Measurements from ENCODE around the gene SPHK2.

The SPHK2 gene, protein sequence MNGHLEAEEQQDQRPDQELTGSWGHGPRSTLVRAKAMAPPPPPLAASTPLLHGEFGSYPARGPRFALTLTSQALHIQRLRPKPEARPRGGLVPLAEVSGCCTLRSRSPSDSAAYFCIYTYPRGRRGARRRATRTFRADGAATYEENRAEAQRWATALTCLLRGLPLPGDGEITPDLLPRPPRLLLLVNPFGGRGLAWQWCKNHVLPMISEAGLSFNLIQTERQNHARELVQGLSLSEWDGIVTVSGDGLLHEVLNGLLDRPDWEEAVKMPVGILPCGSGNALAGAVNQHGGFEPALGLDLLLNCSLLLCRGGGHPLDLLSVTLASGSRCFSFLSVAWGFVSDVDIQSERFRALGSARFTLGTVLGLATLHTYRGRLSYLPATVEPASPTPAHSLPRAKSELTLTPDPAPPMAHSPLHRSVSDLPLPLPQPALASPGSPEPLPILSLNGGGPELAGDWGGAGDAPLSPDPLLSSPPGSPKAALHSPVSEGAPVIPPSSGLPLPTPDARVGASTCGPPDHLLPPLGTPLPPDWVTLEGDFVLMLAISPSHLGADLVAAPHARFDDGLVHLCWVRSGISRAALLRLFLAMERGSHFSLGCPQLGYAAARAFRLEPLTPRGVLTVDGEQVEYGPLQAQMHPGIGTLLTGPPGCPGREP

DNA sequence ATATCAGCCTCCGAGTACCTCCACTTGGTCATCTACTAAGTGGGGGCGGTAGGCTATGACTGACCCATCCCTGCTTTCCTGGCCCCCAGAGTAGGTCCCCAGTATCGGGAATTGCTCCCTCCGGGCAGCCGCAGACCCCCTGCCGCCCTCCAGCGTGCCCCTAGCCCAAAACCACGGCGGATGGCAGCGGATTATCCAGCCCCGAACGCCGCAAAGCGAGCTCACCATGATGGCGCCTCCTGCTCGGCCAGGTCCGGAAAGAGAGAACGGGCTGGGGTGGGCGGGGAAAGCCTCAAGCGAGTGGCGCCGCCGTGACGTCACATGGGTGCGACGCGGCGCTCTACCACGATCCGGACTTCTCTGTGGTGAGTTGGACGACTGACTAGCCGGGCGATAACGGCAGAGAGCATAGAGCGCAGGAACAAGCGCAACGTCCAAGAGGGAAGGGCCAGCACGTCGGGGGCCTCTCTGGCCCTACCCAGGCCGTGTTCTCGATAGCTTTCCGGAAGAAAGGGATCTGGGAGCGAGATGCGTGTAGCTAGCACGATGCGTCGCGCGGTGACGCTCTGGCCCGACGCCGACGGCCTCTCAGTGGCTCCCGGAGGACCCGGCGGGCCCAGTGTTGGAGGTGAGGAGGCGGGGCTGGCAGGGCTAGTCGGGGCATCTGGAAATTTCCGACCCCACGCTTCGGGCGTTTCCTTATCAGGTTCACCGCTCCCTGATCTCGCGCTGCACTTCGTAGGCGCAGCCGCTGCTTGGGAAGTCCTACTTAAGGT is at the start of gene SPHK2, which contains the start of gene RPL18:
Gene SPHK2 (plus strand): TSS at position 591 of the 776 bp plus-strand sequence. CDS start 1,009 bp downstream, outside the sequence.
Gene RPL18 (minus strand): TSS at position 263 of the 776 bp plus-strand sequence. CDS start 35 bp downstream, at position 228.
- Histone ChIP-seq H3K27ac (ENCODE audit: low read length) (peak within 1 kb of the TSS; percentile 93), H3K4me2 (ENCODE audit: insufficient read depth, low read length) (peak within 1 kb of the TSS; percentile 95), H3K36me3 (ENCODE audit: insufficient read depth, low read length) (peaks cover 49% of the 10 kb centered on the region), H3K79me2 (ENCODE audit: insufficient read depth, low read length) (peaks cover 65% of the 10 kb centered on the region), H3K4me3 (ENCODE audit: low read depth in 1 of 2, low read length in 2 of 2) (peak within 1 kb of the TSS; percentile 77 to 95), H4K20me1 (ENCODE audit: insufficient read depth, low read length) (peaks cover 41% of the 10 kb centered on the region), H3K4me1 (ENCODE audit: insufficient read depth, low read length) (peaks cover 60% of the 10 kb centered on the region), H3K27me3 (ENCODE audit: insufficient read depth, low read length, poor library complexity) (no peaks in the 10 kb centered on the region), H3K9me3 (ENCODE audit: insufficient read depth, low read length, severe bottlenecking) (no peaks in the 10 kb centered on the region), H3K9ac (ENCODE audit: low read depth, low read length) (peak within 1 kb of the TSS; percentile 91), H2AFZ (ENCODE audit: low read depth, low read length) (peak within 1 kb of the TSS; percentile 73)
- ATAC-seq (ENCODE audit: insufficient read depth, low read depth) (peak; percentile 77), DNase-seq (peak; percentile 98)
- no peak for TF ChIP-seq EZH2 (IDR thresholded peaks at IDR 0.05; ENCODE audit: borderline replicate concordance, low read depth, low read length, severe bottlenecking)
- TF ChIP-seq, protein P1, sequence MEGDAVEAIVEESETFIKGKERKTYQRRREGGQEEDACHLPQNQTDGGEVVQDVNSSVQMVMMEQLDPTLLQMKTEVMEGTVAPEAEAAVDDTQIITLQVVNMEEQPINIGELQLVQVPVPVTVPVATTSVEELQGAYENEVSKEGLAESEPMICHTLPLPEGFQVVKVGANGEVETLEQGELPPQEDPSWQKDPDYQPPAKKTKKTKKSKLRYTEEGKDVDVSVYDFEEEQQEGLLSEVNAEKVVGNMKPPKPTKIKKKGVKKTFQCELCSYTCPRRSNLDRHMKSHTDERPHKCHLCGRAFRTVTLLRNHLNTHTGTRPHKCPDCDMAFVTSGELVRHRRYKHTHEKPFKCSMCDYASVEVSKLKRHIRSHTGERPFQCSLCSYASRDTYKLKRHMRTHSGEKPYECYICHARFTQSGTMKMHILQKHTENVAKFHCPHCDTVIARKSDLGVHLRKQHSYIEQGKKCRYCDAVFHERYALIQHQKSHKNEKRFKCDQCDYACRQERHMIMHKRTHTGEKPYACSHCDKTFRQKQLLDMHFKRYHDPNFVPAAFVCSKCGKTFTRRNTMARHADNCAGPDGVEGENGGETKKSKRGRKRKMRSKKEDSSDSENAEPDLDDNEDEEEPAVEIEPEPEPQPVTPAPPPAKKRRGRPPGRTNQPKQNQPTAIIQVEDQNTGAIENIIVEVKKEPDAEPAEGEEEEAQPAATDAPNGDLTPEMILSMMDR (IDR thresholded peaks at IDR 0.05; ENCODE audit: borderline replicate concordance, extremely low read depth, low read length, poor library complexity, severe bottlenecking), result peak; percentile 6

DNA sequence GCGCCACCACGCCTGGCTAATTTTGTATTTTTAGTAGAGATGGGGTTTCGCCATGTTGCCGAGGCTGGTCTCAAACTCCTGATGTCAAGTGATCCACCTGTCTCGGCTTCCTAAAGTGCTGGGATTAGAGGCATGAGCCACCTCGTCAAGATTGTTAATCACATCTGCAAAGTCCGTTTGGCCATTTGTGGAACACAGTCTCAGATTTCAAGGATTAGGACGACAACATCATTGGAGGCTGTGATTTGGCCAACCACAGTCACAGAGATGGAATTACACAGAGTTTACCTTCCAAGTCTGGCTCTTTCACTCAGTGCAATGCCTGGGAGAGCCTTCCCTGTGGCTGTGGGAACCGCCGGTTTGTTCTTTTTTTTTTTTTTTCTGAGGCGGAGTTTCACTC is 49.5 kb upstream of the SPHK2 start:
- no peak overlapping the region for H2AFZ ChIP-seq (ENCODE audit: low read depth, low read length)
- no peak for DNase-seq
- no peaks in the 10 kb centered on the region for H3K79me2 ChIP-seq (ENCODE audit: insufficient read depth, low read length)
- no peaks in the 10 kb centered on the region for H3K36me3 ChIP-seq (ENCODE audit: insufficient read depth, low read length)
- no peak overlapping the region for H3K4me3 ChIP-seq (ENCODE audit: low read depth in 1 of 2, low read length in 2 of 2)
- no peak overlapping the region for H3K9ac ChIP-seq (ENCODE audit: low read depth, low read length)
- TF ChIP-seq EZH2 (IDR thresholded peaks at IDR 0.05; ENCODE audit: borderline replicate concordance, low read depth, low read length, severe bottlenecking), result no peak
- TF ChIP-seq, protein P1 (IDR thresholded peaks at IDR 0.05; ENCODE audit: borderline replicate concordance, extremely low read depth, low read length, poor library complexity, severe bottlenecking), result no peak
- H3K4me2 ChIP-seq (ENCODE audit: insufficient read depth, low read length), result no peak overlapping the region
- no peaks in the 10 kb centered on the region for H3K4me1 ChIP-seq (ENCODE audit: insufficient read depth, low read length)
- ATAC-seq (ENCODE audit: insufficient read depth, low read depth), result no peak
- peaks cover 2% of the 10 kb centered on the region for H3K27me3 ChIP-seq (ENCODE audit: insufficient read depth, low read length, poor library complexity)
- no peaks in the 10 kb centered on the region for H3K9me3 ChIP-seq (ENCODE audit: insufficient read depth, low read length, severe bottlenecking)
- H3K27ac ChIP-seq (ENCODE audit: low read length), result no peak overlapping the region
- no peaks in the 10 kb centered on the region for H4K20me1 ChIP-seq (ENCODE audit: insufficient read depth, low read length)

DNA sequence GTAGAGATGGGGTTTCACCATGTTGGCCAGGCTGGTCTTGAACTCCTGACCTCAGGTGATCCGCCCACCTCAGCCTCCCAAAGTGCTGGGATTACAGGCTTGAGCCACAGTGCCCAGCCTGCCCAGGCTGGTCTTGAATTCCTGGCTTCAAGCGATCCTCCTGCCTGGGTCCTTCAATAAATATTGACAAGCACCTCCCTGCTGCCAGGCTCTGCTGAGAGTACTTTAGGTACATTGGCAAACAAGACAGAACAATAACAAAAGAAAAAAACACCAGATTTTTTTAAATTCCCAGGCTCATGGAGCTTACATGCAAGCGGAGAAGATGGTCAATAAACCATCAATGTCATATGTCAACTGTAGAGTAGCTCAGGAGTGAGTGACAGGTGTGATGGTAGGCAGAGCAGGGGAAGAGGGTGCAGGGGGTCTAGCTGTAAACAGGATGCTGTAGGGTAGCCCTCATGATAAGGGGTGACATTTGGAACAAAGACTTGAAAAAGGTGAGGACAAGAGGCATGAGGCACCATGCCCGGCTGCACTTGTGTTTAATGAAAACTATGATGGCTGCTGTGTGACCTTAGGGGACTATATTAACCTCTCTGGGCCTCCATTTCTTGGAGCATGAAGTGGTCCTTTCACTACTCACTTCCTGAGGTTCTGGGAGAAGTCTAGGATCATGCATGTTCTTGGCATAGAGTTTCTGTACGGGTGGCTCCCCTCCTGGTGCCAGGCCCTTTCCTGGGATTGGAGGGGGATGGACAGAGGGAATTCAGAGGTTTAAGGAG is 47.7 kb upstream of the SPHK2 start:
- Histone ChIP-seq H3K9me3 (ENCODE audit: insufficient read depth, low read length, severe bottlenecking) (no peaks in the 10 kb centered on the region), H4K20me1 (ENCODE audit: insufficient read depth, low read length) (no peaks in the 10 kb centered on the region), H3K36me3 (ENCODE audit: insufficient read depth, low read length) (no peaks in the 10 kb centered on the region), H3K9ac (ENCODE audit: low read depth, low read length) (no peak overlapping the region), H3K4me3 (ENCODE audit: low read depth in 1 of 2, low read length in 2 of 2) (no peak overlapping the region), H3K27ac (ENCODE audit: low read length) (no peak overlapping the region), H3K79me2 (ENCODE audit: insufficient read depth, low read length) (no peaks in the 10 kb centered on the region), H3K27me3 (ENCODE audit: insufficient read depth, low read length, poor library complexity) (peaks cover 2% of the 10 kb centered on the region), H2AFZ (ENCODE audit: low read depth, low read length) (no peak overlapping the region), H3K4me1 (ENCODE audit: insufficient read depth, low read length) (no peaks in the 10 kb centered on the region), H3K4me2 (ENCODE audit: insufficient read depth, low read length) (no peak overlapping the region)
- ATAC-seq (ENCODE audit: insufficient read depth, low read depth) (no peak), DNase-seq (no peak)
- TF ChIP-seq, protein P1 (IDR thresholded peaks at IDR 0.05; ENCODE audit: borderline replicate concordance, extremely low read depth, low read length, poor library complexity, severe bottlenecking), result no peak
- TF ChIP-seq EZH2 (IDR thresholded peaks at IDR 0.05; ENCODE audit: borderline replicate concordance, low read depth, low read length, severe bottlenecking), result no peak

Data from DND-41 (cell line).